Caco-2 (cell line): ENCODE results near the gene COPS9. TPM values are rescaled to one million over a fixed set of nuclear protein-coding genes. Genes with fewer than 3 reads are reported as not detected.

Experiments
- BruUV-seq: library from RNA; stranded (reverse); fragments of 400-500 nt; replicated peaks from 2 replicates; lab custom pipeline; 2021; lab: Mats Ljungman, UMichigan
- CTCF ChIA-PET: fragments of 300-600 bp; sonication (Branson Sonifier 250); formaldehyde crosslinking; loops from one replicate; lab custom pipeline; 2022; ENCODE audit warnings: antibody characterized with exemption; lab: Charles Lee
- POLR2A ChIA-PET: fragments of 300-600 bp; sonication (Branson Sonifier 250); formaldehyde crosslinking; loops from one replicate; lab custom pipeline; 2022; ENCODE audit warnings: antibody characterized with exemption; lab: Charles Lee
- DNase-seq, 2 experiments: peaks; one replicate each; pipeline versions ENCODE4 v3.0.0 to v3.0.0-alpha.2; 2020 to 2022
- H3K27me3 ChIP-seq: replicated peaks from 2 replicates; pipeline ENCODE4 v1.6.0; 2011; ENCODE audit warnings: low read length; ENCODE audit not compliant: control insufficient read depth, insufficient read depth
- H3K36me3 ChIP-seq: 2 replicates; pipeline ENCODE4 v1.5.1; 2011; ENCODE audit warnings: low read length; ENCODE audit not compliant: control insufficient read depth, insufficient read depth
- H3K4me1 ChIP-seq: fragments of 250-450 bp; sonication (Bioruptor Pico); 2 replicates; pipeline ENCODE4 v1.5.1; 2020; ENCODE audit warnings: mild to moderate bottlenecking
- H3K4me3 ChIP-seq: 2 replicates; pipeline ENCODE4 v1.5.1; 2011; ENCODE audit warnings: low read depth, mild to moderate bottlenecking, control low read depth, low read length
- H3K9me3 ChIP-seq: fragments of 250-450 bp; sonication (Bioruptor Pico); 2 replicates; pipeline ENCODE4 v1.5.1; 2020; ENCODE audit warnings: mild to moderate bottlenecking, moderate library complexity
- H3K27ac Mint-ChIP-seq: one replicate; pipeline ENCODE4 v1.8.0; 2022; ENCODE audit warnings: mixed read lengths; ENCODE audit not compliant: unreplicated experiment
- H3K27me3 Mint-ChIP-seq: one replicate; pipeline ENCODE4 v1.8.0; 2022; ENCODE audit warnings: mixed read lengths; ENCODE audit not compliant: insufficient read depth, unreplicated experiment
- H3K36me3 Mint-ChIP-seq: one replicate; pipeline ENCODE4 v1.8.0; 2022; ENCODE audit warnings: mild to moderate bottlenecking, mixed read lengths; ENCODE audit not compliant: insufficient read depth, unreplicated experiment
- H3K4me1 Mint-ChIP-seq: one replicate; pipeline ENCODE4 v1.8.0; 2022; ENCODE audit warnings: low read depth, mixed read lengths; ENCODE audit not compliant: unreplicated experiment
- H3K4me3 Mint-ChIP-seq: one replicate; pipeline ENCODE4 v1.8.0; 2022; ENCODE audit warnings: mild to moderate bottlenecking, moderate library complexity, mixed read lengths; ENCODE audit not compliant: unreplicated experiment
- H3K9me3 Mint-ChIP-seq: one replicate; pipeline ENCODE4 v1.8.0; 2022; ENCODE audit warnings: mixed read lengths; ENCODE audit not compliant: unreplicated experiment
- CTCF ChIP-seq, 2 experiments: fragments of 200-600 bp in 1 of 2; IDR thresholded peaks; 1 replicate in 1 of 2; 2 replicates in 1 of 2; pipeline versions ENCODE4 v1.5.1 to v1.8.0; 2011 to 2022; ENCODE audit warnings: antibody characterized with exemption in 1 of 2, control low read depth in 1 of 2, inconsistent platforms in 1 of 2, low read depth in 1 of 2, low read length in 1 of 2, mild to moderate bottlenecking in 1 of 2, moderate library complexity in 1 of 2; ENCODE audit not compliant: insufficient read depth in 1 of 2, severe bottlenecking in 1 of 2, unreplicated experiment in 1 of 2
- intact Hi-C: fragments of 100-400 bp; cut with micrococcal nuclease; formaldehyde crosslinking; loops from one replicate; pipeline ENCODE4 v1.10.0; 2022; ENCODE audit not compliant: unreplicated experiment
- total RNA-seq: library from RNA; stranded (reverse); gene quantifications from 2 replicates; pipeline ENCODE4 v1.2.3, GENCODE V29; 2022

Gene COPS9
- total RNA-seq, 1 experiment from 2014 or later, result 86.3 TPM

GRCh38 chr2:240174496-240174895, 38.4 kb upstream of the COPS9 start:
- CTCF ChIA-PET, result no interaction called here
- H3K4me3 ChIP-seq, result no peak overlapping the region
- TF ChIP-seq CTCF (IDR thresholded peaks at IDR 0.05; ENCODE audit: insufficient read depth in 1 of 2, low read depth in 1 of 2, low read length in 1 of 2, severe bottlenecking in 1 of 2, unreplicated experiment in 1 of 2), result no peak
- no peaks in the 10 kb centered on the region for H3K4me1 ChIP-seq
- H3K4me1 Mint-ChIP-seq, result no peaks in the 10 kb centered on the region
- no peaks in the 10 kb centered on the region for H3K9me3 ChIP-seq
- no peaks in the 10 kb centered on the region for H3K9me3 Mint-ChIP-seq
- H3K4me3 Mint-ChIP-seq, result no peak overlapping the region
- no TSS peak for BruUV-seq
- no peaks in the 10 kb centered on the region for H3K36me3 ChIP-seq
- H3K27me3 ChIP-seq, result no peaks in the 10 kb centered on the region
- intact Hi-C loops, result no loop called here
- no peak for DNase-seq
- peaks cover 31% of the 10 kb centered on the region for H3K27me3 Mint-ChIP-seq
- POLR2A ChIA-PET, result no interaction called here
- H3K27ac Mint-ChIP-seq, result no peak overlapping the region
- no peaks in the 10 kb centered on the region for H3K36me3 Mint-ChIP-seq

- no TSS peak for BruUV-seq
- H3K4me1 Mint-ChIP-seq, result no peaks in the 10 kb centered on the region
- H3K27me3 ChIP-seq, result no peaks in the 10 kb centered on the region
- H3K9me3 Mint-ChIP-seq, result no peaks in the 10 kb centered on the region
- H3K4me1 ChIP-seq, result no peaks in the 10 kb centered on the region
- H3K27me3 Mint-ChIP-seq, result peaks cover 22% of the 10 kb centered on the region
- intact Hi-C loops, result no loop called here
- ChIA-PET POLR2A (no interaction called here), CTCF (no interaction called here)
- H3K9me3 ChIP-seq, result no peaks in the 10 kb centered on the region
- no peak overlapping the region for H3K4me3 ChIP-seq
- no peak for DNase-seq
- H3K4me3 Mint-ChIP-seq, result no peak overlapping the region
- no peaks in the 10 kb centered on the region for H3K36me3 Mint-ChIP-seq
- no peak overlapping the region for H3K27ac Mint-ChIP-seq
- TF ChIP-seq CTCF (IDR thresholded peaks at IDR 0.05; ENCODE audit: insufficient read depth in 1 of 2, low read depth in 1 of 2, low read length in 1 of 2, severe bottlenecking in 1 of 2, unreplicated experiment in 1 of 2), result no peak
- H3K36me3 ChIP-seq, result no peaks in the 10 kb centered on the region
These were observed 36.2 kb upstream of the COPS9 start for GRCh38 chr2:240172071-240172895.

GRCh38 chr2:240170883-240171282, 34.8 kb upstream of the COPS9 start:
- DNase-seq, result no peak
- Mint-ChIP-seq H3K4me1 (no peaks in the 10 kb centered on the region), H3K27ac (no peak overlapping the region), H3K27me3 (peaks cover 15% of the 10 kb centered on the region), H3K9me3 (no peaks in the 10 kb centered on the region), H3K4me3 (no peak overlapping the region), H3K36me3 (no peaks in the 10 kb centered on the region)
- no peaks in the 10 kb centered on the region for H3K4me1 ChIP-seq
- TF ChIP-seq CTCF (IDR thresholded peaks at IDR 0.05; ENCODE audit: insufficient read depth in 1 of 2, low read depth in 1 of 2, low read length in 1 of 2, severe bottlenecking in 1 of 2, unreplicated experiment in 1 of 2), result no peak
- no peaks in the 10 kb centered on the region for H3K9me3 ChIP-seq
- CTCF ChIA-PET, result no interaction called here
- BruUV-seq, result no TSS peak
- POLR2A ChIA-PET, result no interaction called here
- no peak overlapping the region for H3K4me3 ChIP-seq
- no peaks in the 10 kb centered on the region for H3K36me3 ChIP-seq
- no peaks in the 10 kb centered on the region for H3K27me3 ChIP-seq
- intact Hi-C loops, result no loop called here
